ENCODE data around the gene WNT9A. TPM values are rescaled to one million over a fixed set of nuclear protein-coding genes. Genes with fewer than 3 reads are reported as not detected.
"Not testable (repeated sequence)": the region's sequence is repeated elsewhere in the genome, so short reads cannot be mapped to it uniquely, and the experiment has no call there.

Gene WNT9A
- total RNA-seq, 3 donors from 2014 or later: 1.1 to 2.5 (median 1.3) TPM

DNA sequence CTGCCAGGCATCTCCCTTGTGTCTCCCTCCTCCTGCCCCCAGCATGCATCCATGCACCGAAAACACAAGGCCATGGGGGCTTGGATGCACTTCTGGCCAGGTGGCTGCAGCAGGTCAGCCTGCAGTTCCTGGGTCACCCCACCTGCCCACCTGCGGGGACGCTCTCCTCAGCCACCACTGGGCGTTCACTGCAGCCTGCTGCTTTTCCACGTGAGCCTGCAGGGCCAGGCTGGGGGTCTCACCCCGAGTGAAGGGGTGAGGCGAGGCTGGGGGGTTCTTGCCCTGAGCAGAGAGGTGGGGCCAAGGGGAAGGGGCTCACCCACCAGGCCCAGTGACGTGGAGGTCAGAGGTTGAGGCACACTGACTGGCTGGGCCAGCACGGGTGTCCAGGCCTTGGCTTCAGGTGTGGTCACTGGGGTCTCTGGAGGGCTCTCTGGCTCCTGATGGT, 64.6 kb downstream of the WNT9A start:
- Histone ChIP-seq H3K27ac (no peak overlapping the region), H3K4me1 (peaks cover 0 to 14% of the 10 kb centered on the region in 2 donors), H3K4me3 (no peak overlapping the region), H3K36me3 (no peaks in the 10 kb centered on the region), H3K9me3 (no peaks in the 10 kb centered on the region), H3K27me3 (no peaks in the 10 kb centered on the region)
- intact Hi-C loops (cut with DNase I; ENCODE audit: low total_unique reads): no loop called here
- TF ChIP-seq, protein P1, sequence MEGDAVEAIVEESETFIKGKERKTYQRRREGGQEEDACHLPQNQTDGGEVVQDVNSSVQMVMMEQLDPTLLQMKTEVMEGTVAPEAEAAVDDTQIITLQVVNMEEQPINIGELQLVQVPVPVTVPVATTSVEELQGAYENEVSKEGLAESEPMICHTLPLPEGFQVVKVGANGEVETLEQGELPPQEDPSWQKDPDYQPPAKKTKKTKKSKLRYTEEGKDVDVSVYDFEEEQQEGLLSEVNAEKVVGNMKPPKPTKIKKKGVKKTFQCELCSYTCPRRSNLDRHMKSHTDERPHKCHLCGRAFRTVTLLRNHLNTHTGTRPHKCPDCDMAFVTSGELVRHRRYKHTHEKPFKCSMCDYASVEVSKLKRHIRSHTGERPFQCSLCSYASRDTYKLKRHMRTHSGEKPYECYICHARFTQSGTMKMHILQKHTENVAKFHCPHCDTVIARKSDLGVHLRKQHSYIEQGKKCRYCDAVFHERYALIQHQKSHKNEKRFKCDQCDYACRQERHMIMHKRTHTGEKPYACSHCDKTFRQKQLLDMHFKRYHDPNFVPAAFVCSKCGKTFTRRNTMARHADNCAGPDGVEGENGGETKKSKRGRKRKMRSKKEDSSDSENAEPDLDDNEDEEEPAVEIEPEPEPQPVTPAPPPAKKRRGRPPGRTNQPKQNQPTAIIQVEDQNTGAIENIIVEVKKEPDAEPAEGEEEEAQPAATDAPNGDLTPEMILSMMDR (IDR thresholded peaks at IDR 0.05): no peak
- no peak for TF ChIP-seq POLR2A (IDR thresholded peaks at IDR 0.05)
- TF ChIP-seq POLR2AphosphoS5 (IDR thresholded peaks at IDR 0.05): no peak
- no peak for DNase-seq (ENCODE audit: low spot score in 2 of 2)

DNA sequence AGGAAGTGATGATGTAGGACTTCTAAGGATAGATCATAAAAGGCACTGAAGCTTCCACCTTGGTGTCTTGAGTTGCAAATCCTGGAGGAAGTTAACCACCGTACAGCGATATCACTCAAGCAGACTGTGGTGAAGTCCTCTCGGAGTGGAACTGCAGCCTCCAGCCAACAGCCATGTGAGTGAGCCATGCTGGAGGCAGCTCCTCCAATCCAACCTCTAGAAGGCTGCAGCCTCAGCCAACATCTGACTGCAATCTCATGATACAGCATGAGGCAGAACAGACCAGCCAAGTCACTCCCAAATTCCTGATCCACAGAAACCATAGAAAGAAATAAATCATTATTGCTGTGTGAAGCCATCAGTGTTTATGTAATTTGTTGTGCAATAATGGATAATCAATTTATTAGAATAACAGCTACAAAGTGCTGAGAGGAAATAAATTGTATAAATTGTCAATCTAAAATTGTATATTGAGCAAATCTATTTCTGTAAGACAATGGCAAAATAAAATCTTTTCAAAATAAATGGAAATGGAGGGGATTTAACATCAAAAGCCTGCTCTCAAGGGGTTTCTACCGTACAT, 67.3 kb downstream of the WNT9A start:
- TF ChIP-seq POLR2A (IDR thresholded peaks at IDR 0.05): no peak
- TF ChIP-seq POLR2AphosphoS5 (IDR thresholded peaks at IDR 0.05): no peak
- Histone ChIP-seq H3K4me3 (no peak overlapping the region), H3K9me3 (no peaks in the 10 kb centered on the region), H3K4me1 (peaks cover 0 to 1% of the 10 kb centered on the region in 2 donors), H3K27ac (no peak overlapping the region), H3K27me3 (no peaks in the 10 kb centered on the region), H3K36me3 (no peaks in the 10 kb centered on the region)
- no peak for DNase-seq (ENCODE audit: low spot score in 2 of 2)
- intact Hi-C loops (cut with DNase I; ENCODE audit: low total_unique reads): no loop called here

DNA sequence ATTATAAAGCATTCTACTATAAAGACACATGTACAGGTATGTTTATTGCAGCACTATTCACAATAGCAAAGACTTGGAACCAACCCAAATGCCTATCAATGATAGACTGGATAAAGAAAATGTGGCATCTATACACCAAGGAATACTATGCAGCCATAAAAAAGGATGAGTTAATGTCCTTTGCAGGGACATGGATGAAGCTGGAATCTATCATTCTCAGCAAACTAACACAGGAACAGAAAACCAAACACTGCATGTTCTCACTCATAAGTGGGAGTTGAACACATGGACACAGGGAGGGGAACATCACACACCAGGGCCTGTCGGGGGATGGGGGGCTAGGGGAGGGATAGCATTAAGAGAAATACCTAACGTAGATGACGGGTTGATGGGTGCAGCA, 69.9 kb downstream of the WNT9A start:
- H3K36me3 ChIP-seq; DNase-seq (ENCODE audit: low spot score in 2 of 2); H3K9me3 ChIP-seq; H3K4me1 ChIP-seq; H3K27ac ChIP-seq; H3K4me3 ChIP-seq; intact Hi-C loops (cut with DNase I; ENCODE audit: low total_unique reads); H3K27me3 ChIP-seq: not testable (repeated sequence)

DNA sequence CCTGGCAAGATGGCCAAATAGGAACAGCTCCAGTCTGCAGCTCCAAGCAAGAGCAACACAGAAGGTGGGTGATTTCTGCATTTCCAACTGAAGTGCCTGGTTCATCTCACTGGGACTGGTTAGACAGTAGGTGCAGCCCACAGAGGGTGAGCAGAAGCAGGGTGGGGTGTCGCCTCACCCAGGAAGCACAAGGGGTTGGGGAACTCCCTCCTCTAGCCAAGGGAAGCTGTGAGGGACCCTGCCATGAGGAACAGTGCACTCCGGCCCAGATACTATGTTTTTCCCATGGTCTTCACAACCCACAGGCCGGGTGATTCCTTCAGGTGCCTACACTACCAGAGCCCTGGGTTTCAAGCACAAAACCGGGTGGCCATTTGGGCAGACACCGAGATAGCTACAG, 75.8 kb downstream of the WNT9A start:
- H3K4me3 ChIP-seq; intact Hi-C loops (cut with DNase I; ENCODE audit: low total_unique reads); H3K9me3 ChIP-seq; H3K4me1 ChIP-seq; H3K27ac ChIP-seq; H3K27me3 ChIP-seq; DNase-seq (ENCODE audit: low spot score in 2 of 2); H3K36me3 ChIP-seq: not testable (repeated sequence)

DNA sequence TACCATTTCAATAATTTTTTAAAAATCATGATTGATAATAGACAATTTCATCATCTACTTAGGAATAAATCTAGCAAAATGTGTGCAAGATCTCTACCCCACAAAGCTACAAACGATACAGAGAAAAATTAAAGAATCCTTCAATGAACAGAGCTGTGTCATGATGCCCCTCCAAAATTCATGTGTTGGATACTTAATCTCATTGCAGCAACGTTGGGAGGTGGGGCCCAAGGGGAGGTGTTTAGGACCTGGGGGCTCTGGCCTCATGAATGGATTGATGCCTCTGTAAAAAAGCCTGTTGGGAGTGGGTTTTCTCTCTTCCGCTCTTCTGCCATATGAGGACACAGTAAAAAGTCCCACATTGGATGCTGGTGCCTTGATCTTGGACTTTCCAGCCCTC, 77.4 kb downstream of the WNT9A start:
- Histone ChIP-seq H3K36me3 (no peaks in the 10 kb centered on the region), H3K27ac (no peak overlapping the region), H3K4me1 (peaks cover 0 to 6% of the 10 kb centered on the region in 2 donors), H3K4me3 (no peak overlapping the region), H3K9me3 (peaks cover 3% of the 10 kb centered on the region in 2 donors), H3K27me3 (no peaks in the 10 kb centered on the region)
- intact Hi-C loops (cut with DNase I; ENCODE audit: low total_unique reads): no loop called here
- no peak for TF ChIP-seq POLR2AphosphoS5 (IDR thresholded peaks at IDR 0.05)
- no peak for TF ChIP-seq POLR2A (IDR thresholded peaks at IDR 0.05)
- TF ChIP-seq, protein P1 (IDR thresholded peaks at IDR 0.05): no peak
- no peak for DNase-seq (ENCODE audit: low spot score in 2 of 2)

DNA sequence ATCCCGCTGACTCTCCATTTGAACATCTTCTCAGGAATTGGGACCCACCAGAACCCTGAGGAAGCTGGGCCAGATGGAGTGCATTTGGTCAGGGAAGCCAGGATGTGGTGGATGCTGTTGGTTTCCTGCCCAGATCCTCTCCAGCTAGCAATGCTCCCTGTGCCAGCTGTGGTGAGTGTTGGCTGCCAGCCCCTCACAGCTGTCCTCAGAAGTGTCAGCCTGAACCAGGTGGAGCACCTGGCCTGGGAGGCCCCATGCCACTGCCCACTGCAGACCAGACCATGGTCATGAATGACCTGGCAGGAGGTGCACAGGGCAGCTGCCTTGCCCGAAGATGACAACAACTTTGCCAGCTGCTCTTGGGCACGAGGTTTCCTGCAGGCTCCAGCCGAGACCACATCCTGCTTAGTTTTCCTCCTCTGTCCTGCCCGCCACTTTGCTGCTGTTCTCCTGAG, 77.9 kb downstream of the WNT9A start:
- intact Hi-C loops (cut with DNase I; ENCODE audit: low total_unique reads): no loop called here
- Histone ChIP-seq H3K27me3 (no peaks in the 10 kb centered on the region), H3K4me1 (peaks cover 0 to 6% of the 10 kb centered on the region in 2 donors), H3K36me3 (no peaks in the 10 kb centered on the region), H3K9me3 (peaks cover 7% of the 10 kb centered on the region in 2 donors), H3K4me3 (no peak overlapping the region), H3K27ac (no peak overlapping the region)
- DNase-seq (ENCODE audit: low spot score in 2 of 2): no peak
- TF ChIP-seq, protein P1 (IDR thresholded peaks at IDR 0.05): no peak
- no peak for TF ChIP-seq POLR2AphosphoS5 (IDR thresholded peaks at IDR 0.05)
- no peak for TF ChIP-seq POLR2A (IDR thresholded peaks at IDR 0.05)
